ENCODE measurements around the gene MIEN1. TPM values are rescaled to one million over a fixed set of nuclear protein-coding genes. Genes with fewer than 3 reads are reported as not detected.

MIEN1 gene, protein sequence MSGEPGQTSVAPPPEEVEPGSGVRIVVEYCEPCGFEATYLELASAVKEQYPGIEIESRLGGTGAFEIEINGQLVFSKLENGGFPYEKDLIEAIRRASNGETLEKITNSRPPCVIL
- polyA plus RNA-seq (2013, experiment 1 of 2): 27.3 TPM
- polyA plus RNA-seq (2013, experiment 2 of 2): 29.9 TPM

DNA sequence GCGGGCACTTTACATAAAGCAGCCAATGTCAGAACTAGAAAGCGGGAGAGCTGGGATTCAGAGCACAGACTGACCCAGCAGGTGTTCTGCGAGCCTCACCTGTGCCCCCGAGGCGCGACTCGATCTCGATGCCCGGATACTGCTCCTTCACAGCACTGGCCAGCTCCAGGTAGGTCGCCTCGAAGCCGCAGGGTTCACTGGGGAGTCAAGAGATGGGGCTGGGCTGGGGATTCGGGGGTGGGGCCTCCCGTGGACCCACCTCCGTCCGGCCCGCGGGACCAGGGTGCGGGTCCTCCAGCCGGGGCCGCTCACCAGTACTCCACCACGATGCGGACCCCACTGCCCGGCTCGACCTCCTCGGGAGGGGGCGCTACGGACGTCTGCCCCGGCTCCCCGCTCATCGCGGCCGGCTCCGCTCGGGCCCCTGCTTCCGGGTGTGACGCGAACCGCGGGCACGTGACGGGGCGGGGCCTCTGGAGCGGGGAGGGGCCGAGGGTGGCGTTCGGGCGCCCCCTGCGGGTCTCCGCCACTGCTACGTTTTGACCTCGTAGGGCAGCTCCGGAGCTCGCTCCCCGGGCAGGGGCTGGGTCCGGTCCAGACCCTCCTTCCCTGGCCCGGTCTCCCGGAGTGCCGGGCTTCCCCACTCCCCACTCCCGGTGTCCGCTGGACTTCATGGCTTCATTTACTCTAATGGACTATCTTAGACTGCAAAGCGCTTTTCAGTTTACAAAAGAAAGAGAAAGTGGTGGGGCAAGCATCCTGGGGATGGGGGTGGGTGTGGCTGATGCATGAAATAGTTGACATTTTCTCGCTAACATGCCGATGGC, at the start of gene MIEN1:
Gene MIEN1, minus strand, starts transcription at position 438 of the 827 bp plus-strand sequence. Its CDS starts 37 bp downstream, at position 401.
- Histone ChIP-seq H3K4me1 (ENCODE audit: control insufficient read depth, low read depth, low read length) (no peaks in the 10 kb centered on the region), H2AK5ac (ENCODE audit: low read length) (no peak within 1 kb of the TSS), H4K5ac (ENCODE audit: low read length) (no peak within 1 kb of the TSS), H3K27ac (ENCODE audit: low read depth, low read length) (peak within 1 kb of the TSS; percentile 38), H4K8ac (ENCODE audit: low read depth, low read length) (no peak within 1 kb of the TSS), H3K23ac (ENCODE audit: low read length) (no peak within 1 kb of the TSS), H3K79me2 (ENCODE audit: control insufficient read depth, insufficient read depth, low read length) (no peaks in the 10 kb centered on the region), H3K4me3 (ENCODE audit: low read length) (peak within 1 kb of the TSS; percentile 48), H2BK15ac (replicated peaks; ENCODE audit: low read depth) (no peak within 1 kb of the TSS), H3K79me1 (ENCODE audit: low read length) (no peaks in the 10 kb centered on the region), H3K27me3 (ENCODE audit: insufficient read depth, low read length, poor library complexity) (no peaks in the 10 kb centered on the region), H3K9ac (ENCODE audit: low read length) (peak within 1 kb of the TSS; percentile 68), H2BK120ac (ENCODE audit: low read depth, low read length) (no peak within 1 kb of the TSS), H3K18ac (ENCODE audit: low read length) (peak within 1 kb of the TSS; percentile 45), H3K4me2 (ENCODE audit: low read length) (peak within 1 kb of the TSS; percentile 77), H3K56ac (ENCODE audit: low read length) (peak within 1 kb of the TSS; percentile 82), H3K36me3 (ENCODE audit: control insufficient read depth, insufficient read depth, low read length) (no peaks in the 10 kb centered on the region), H2BK5ac (ENCODE audit: low read length) (no peak within 1 kb of the TSS), H3K4ac (ENCODE audit: low read depth, low read length) (peak within 1 kb of the TSS; percentile 49)
- no CpG with 5 or more reads among the region's 65 CpGs for WGBS (ENCODE audit: extremely low coverage, insufficient coverage, low lambda C conversion rate)
- peak; percentile 91 for DNase-seq

DNA sequence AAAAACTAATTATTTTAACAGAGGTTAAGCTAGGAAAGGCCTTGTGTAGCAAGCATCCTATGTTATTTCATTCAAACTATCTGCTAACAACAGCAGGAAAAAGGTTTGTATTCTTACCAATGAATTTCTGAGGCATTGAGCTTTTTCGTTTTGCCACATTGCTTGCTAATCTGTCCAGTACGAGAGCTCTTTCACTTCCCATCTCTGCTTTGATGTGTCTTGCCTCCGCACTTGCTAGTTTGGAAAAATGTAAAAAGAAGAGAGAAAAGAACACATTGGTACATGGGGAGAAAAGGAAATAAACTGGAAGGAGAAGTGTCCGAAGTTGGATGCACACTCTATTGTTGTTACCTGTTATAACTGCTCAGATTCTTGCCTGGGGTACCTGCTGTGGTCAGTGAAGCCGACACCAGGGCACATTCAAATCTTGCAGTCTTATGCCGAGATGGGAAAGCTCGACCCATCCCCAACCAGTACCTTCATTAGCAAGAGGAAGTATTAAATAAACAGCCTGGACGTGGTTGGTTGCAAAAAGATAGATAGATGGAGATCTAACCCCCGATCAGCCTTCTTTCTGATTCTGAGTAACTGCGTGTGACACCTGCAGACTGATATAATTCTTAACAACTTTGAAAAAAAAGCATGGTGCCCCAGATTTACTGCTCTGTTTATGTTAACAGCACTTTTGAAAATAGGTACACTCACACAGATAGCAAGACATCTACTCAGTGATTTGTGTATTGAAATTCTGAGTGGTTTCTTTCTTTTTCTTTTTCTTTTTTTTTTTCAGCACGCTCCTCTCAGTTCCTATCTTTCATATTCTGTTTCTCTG, 47.4 kb upstream of the MIEN1 start:
- H3K23ac ChIP-seq (ENCODE audit: low read length): no peak overlapping the region
- no peak for DNase-seq
- no peak overlapping the region for H2BK5ac ChIP-seq (ENCODE audit: low read length)
- H2AK5ac ChIP-seq (ENCODE audit: low read length): no peak overlapping the region
- H2BK120ac ChIP-seq (ENCODE audit: low read depth, low read length): no peak overlapping the region
- no CpG with 5 or more reads among the region's 11 CpGs for WGBS (ENCODE audit: extremely low coverage, insufficient coverage, low lambda C conversion rate)
- H2BK15ac ChIP-seq (replicated peaks; ENCODE audit: low read depth): no peak overlapping the region
- H4K8ac ChIP-seq (ENCODE audit: low read depth, low read length): no peak overlapping the region
- no peaks in the 10 kb centered on the region for H3K27me3 ChIP-seq (ENCODE audit: insufficient read depth, low read length, poor library complexity)
- H4K5ac ChIP-seq (ENCODE audit: low read length): no peak overlapping the region
- H3K27ac ChIP-seq (ENCODE audit: low read depth, low read length): no peak overlapping the region
- H3K79me2 ChIP-seq (ENCODE audit: control insufficient read depth, insufficient read depth, low read length): no peaks in the 10 kb centered on the region
- no peak overlapping the region for H3K4me3 ChIP-seq (ENCODE audit: low read length)
- H3K18ac ChIP-seq (ENCODE audit: low read length): no peak overlapping the region
- no peaks in the 10 kb centered on the region for H3K79me1 ChIP-seq (ENCODE audit: low read length)
- H3K56ac ChIP-seq (ENCODE audit: low read length): no peak overlapping the region
- no peak overlapping the region for H3K4me2 ChIP-seq (ENCODE audit: low read length)
- H3K4ac ChIP-seq (ENCODE audit: low read depth, low read length): no peak overlapping the region
- H3K36me3 ChIP-seq (ENCODE audit: control insufficient read depth, insufficient read depth, low read length): no peaks in the 10 kb centered on the region
- no peak overlapping the region for H3K9ac ChIP-seq (ENCODE audit: low read length)
- H3K4me1 ChIP-seq (ENCODE audit: control insufficient read depth, low read depth, low read length): no peaks in the 10 kb centered on the region

DNA sequence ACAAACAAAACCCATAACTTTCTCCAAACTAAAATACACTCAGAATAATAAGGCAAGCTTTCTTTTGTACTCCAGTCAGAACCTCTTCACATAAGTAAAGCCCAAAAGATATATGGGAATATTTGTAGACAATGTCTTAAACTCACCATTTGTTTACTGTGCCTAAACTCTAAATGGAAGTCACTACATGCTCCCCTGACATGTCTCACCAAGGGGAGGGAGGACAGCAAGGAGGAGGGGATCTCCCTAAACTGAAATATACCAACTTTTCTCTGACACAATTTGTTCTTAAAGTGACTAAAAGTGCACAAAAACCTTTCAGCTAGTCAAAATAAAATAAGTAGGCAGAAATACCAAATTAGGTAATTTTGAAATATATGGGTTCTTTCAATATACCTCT, 45.9 kb upstream of the MIEN1 start:
- Histone ChIP-seq H3K56ac (ENCODE audit: low read length) (no peak overlapping the region), H3K23ac (ENCODE audit: low read length) (no peak overlapping the region), H3K4me1 (ENCODE audit: control insufficient read depth, low read depth, low read length) (no peaks in the 10 kb centered on the region), H2AK5ac (ENCODE audit: low read length) (no peak overlapping the region), H2BK120ac (ENCODE audit: low read depth, low read length) (no peak overlapping the region), H3K4me3 (ENCODE audit: low read length) (no peak overlapping the region), H4K5ac (ENCODE audit: low read length) (no peak overlapping the region), H3K36me3 (ENCODE audit: control insufficient read depth, insufficient read depth, low read length) (no peaks in the 10 kb centered on the region), H2BK15ac (replicated peaks; ENCODE audit: low read depth) (no peak overlapping the region), H3K18ac (ENCODE audit: low read length) (no peak overlapping the region), H3K4me2 (ENCODE audit: low read length) (no peak overlapping the region), H2BK5ac (ENCODE audit: low read length) (no peak overlapping the region), H3K79me1 (ENCODE audit: low read length) (no peaks in the 10 kb centered on the region), H3K27me3 (ENCODE audit: insufficient read depth, low read length, poor library complexity) (no peaks in the 10 kb centered on the region), H3K4ac (ENCODE audit: low read depth, low read length) (no peak overlapping the region), H3K79me2 (ENCODE audit: control insufficient read depth, insufficient read depth, low read length) (no peaks in the 10 kb centered on the region), H3K9ac (ENCODE audit: low read length) (no peak overlapping the region), H3K27ac (ENCODE audit: low read depth, low read length) (no peak overlapping the region), H4K8ac (ENCODE audit: low read depth, low read length) (no peak overlapping the region)
- DNase-seq: no peak

DNA sequence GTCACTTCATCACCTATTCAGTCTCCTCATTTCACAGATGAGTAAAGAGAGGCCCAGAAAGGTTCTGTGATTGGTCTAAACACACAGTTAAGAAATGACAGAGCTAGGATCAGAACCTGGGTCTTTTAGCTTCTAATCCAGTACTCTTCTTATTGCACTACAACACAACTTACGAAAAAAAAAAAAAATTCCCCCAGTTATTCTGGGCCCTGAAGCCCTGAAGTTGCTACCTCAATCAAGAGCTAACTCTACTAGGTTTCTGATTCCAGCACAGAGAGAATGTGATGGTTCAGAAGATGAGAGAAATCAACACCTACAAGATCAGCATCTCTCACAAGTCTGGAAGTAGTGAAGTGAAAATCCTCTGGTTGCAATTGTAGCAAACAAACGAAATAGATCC, 44.7 kb upstream of the MIEN1 start:
- Histone ChIP-seq H4K5ac (ENCODE audit: low read length) (no peak overlapping the region), H3K9ac (ENCODE audit: low read length) (no peak overlapping the region)
- DNase-seq: no peak

DNA sequence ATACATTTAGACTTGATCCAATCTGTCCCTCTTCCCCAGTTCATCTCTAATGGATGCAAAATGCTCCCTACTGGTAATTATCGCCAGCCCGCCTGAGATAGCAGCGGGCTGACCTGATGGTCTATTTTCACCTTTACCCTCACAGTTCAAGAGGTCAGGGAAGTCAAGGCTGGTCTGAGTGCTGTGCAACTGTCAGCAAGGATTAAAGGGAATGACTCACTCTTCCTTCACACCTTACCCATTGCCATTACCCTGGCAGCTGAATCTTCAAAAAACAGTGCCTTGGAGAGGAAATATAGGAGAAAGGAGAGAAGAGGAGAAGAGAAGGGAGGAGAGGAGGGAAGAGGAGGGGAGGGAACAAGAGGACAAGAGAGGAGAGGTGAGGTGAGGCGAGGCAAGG, 43.7 kb upstream of the MIEN1 start:
- Histone ChIP-seq H3K56ac (ENCODE audit: low read length) (no peak overlapping the region), H4K5ac (ENCODE audit: low read length) (no peak overlapping the region), H3K27me3 (ENCODE audit: insufficient read depth, low read length, poor library complexity) (no peaks in the 10 kb centered on the region), H2BK120ac (ENCODE audit: low read depth, low read length) (no peak overlapping the region), H3K36me3 (ENCODE audit: control insufficient read depth, insufficient read depth, low read length) (no peaks in the 10 kb centered on the region), H3K9ac (ENCODE audit: low read length) (no peak overlapping the region), H3K4me1 (ENCODE audit: control insufficient read depth, low read depth, low read length) (no peaks in the 10 kb centered on the region), H2AK5ac (ENCODE audit: low read length) (no peak overlapping the region), H3K79me1 (ENCODE audit: low read length) (no peaks in the 10 kb centered on the region), H3K4ac (ENCODE audit: low read depth, low read length) (no peak overlapping the region), H3K23ac (ENCODE audit: low read length) (no peak overlapping the region), H4K8ac (ENCODE audit: low read depth, low read length) (no peak overlapping the region), H3K27ac (ENCODE audit: low read depth, low read length) (no peak overlapping the region), H2BK5ac (ENCODE audit: low read length) (no peak overlapping the region), H3K4me3 (ENCODE audit: low read length) (no peak overlapping the region), H3K18ac (ENCODE audit: low read length) (no peak overlapping the region), H2BK15ac (replicated peaks; ENCODE audit: low read depth) (no peak overlapping the region), H3K79me2 (ENCODE audit: control insufficient read depth, insufficient read depth, low read length) (no peaks in the 10 kb centered on the region), H3K4me2 (ENCODE audit: low read length) (no peak overlapping the region)
- DNase-seq: peak; percentile 24
- no CpG with 5 or more reads among the region's 4 CpGs for WGBS (ENCODE audit: extremely low coverage, insufficient coverage, low lambda C conversion rate)

More for the DNA sequence above, 44.7 kb upstream of the MIEN1 start:
- Histone ChIP-seq H3K4me1 (ENCODE audit: control insufficient read depth, low read depth, low read length) (no peaks in the 10 kb centered on the region), H3K23ac (ENCODE audit: low read length) (no peak overlapping the region), H3K27ac (ENCODE audit: low read depth, low read length) (no peak overlapping the region), H2BK120ac (ENCODE audit: low read depth, low read length) (no peak overlapping the region), H3K4me3 (ENCODE audit: low read length) (no peak overlapping the region), H2BK15ac (replicated peaks; ENCODE audit: low read depth) (no peak overlapping the region), H3K56ac (ENCODE audit: low read length) (no peak overlapping the region), H3K79me1 (ENCODE audit: low read length) (no peaks in the 10 kb centered on the region), H3K79me2 (ENCODE audit: control insufficient read depth, insufficient read depth, low read length) (no peaks in the 10 kb centered on the region), H2AK5ac (ENCODE audit: low read length) (no peak overlapping the region), H3K4me2 (ENCODE audit: low read length) (no peak overlapping the region), H3K27me3 (ENCODE audit: insufficient read depth, low read length, poor library complexity) (no peaks in the 10 kb centered on the region), H2BK5ac (ENCODE audit: low read length) (no peak overlapping the region), H4K8ac (ENCODE audit: low read depth, low read length) (no peak overlapping the region), H3K4ac (ENCODE audit: low read depth, low read length) (no peak overlapping the region), H3K18ac (ENCODE audit: low read length) (no peak overlapping the region), H3K36me3 (ENCODE audit: control insufficient read depth, insufficient read depth, low read length) (no peaks in the 10 kb centered on the region)
- no CpG with 5 or more reads among the region's 2 CpGs for WGBS (ENCODE audit: extremely low coverage, insufficient coverage, low lambda C conversion rate)

Data from mesendoderm (in vitro differentiated cells).